Tibial nerve (tissue), 3 donors: ENCODE data around the gene CDR2.

Experiments used
- POLR2A ChIP-seq, 2 donors: fragments of 450-650 bp; IDR thresholded peaks; one replicate each; pipeline ENCODE4 v1.6.1; 2017; ENCODE audit warnings: antibody characterized with exemption in 2 of 2, mild to moderate bottlenecking in 2 of 2, moderate library complexity in 2 of 2
- TF ChIP-seq, protein P1 (sequence below), 5 experiments: fragments of 200-600 bp in 3 of 5; fragments of 450-650 bp in 2 of 5; sonication (generic) in 3 of 5; IDR thresholded peaks; one replicate each; pipeline ENCODE4 v1.5.1; 2016 to 2019; ENCODE audit warnings: antibody characterized with exemption in 5 of 5, mild to moderate bottlenecking in 3 of 5, moderate library complexity in 2 of 5

DNA sequence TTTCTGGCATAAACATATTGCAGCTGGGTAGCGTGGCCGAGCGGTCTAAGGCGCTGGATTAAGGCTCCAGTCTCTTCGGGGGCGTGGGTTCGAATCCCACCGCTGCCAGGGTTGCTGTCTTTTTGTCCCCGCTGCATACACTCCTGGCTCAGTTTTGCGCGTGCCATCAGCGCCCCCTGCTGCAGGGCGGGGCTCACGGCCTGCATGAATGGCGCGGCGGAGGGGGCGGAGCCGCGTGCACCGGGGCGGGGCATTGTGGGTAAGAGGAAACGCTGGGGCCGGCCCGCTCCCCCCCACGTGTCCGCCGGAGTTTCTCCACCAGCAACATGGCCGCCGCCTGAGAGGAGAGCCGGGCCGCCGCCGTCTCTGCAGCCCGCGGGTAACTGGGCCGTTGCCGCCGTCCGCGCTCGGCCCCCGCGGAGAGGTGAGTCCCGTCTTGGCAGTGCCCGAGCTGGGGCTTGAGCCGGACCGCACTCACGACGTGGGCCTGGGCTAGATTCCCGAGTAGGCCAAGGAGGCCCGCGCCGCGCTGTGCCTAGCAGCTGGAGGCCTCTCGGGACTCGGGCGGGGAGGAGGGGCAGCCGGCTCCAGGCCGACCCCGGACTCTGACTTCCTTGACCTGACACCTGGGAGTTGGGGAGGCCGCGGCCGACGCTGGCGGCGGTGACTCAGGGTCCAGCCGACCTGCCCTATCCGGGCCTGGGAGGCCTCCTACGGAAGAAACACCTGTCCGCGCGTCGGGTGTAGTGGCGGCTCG lies 77.1 kb downstream of the CDR2 start, which contains the start of gene POLR3E:
- TF ChIP-seq, protein P1, sequence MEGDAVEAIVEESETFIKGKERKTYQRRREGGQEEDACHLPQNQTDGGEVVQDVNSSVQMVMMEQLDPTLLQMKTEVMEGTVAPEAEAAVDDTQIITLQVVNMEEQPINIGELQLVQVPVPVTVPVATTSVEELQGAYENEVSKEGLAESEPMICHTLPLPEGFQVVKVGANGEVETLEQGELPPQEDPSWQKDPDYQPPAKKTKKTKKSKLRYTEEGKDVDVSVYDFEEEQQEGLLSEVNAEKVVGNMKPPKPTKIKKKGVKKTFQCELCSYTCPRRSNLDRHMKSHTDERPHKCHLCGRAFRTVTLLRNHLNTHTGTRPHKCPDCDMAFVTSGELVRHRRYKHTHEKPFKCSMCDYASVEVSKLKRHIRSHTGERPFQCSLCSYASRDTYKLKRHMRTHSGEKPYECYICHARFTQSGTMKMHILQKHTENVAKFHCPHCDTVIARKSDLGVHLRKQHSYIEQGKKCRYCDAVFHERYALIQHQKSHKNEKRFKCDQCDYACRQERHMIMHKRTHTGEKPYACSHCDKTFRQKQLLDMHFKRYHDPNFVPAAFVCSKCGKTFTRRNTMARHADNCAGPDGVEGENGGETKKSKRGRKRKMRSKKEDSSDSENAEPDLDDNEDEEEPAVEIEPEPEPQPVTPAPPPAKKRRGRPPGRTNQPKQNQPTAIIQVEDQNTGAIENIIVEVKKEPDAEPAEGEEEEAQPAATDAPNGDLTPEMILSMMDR (IDR thresholded peaks at IDR 0.05): peak; percentile 90 to 99 (median 99)
- TF ChIP-seq POLR2A (IDR thresholded peaks at IDR 0.05): peak in 1 of 2 donors; percentile 83
